Heart right ventricle (tissue), 16 donors: ENCODE measurements around the gene ABCB11. TPM values are rescaled to one million over a fixed set of nuclear protein-coding genes. Genes with fewer than 3 reads are reported as not detected.

Source experiments
- ATAC-seq, 8 donors: fragments of 200-7000 bp; cut with Tn5 transposase; one replicate each; pipeline ENCODE4 v1.9.1; 2020; ENCODE audit warnings: mild to moderate bottlenecking in 8 of 8, moderate library complexity in 8 of 8, moderate number of reproducible peaks in 1 of 8
- DNase-seq, 2 donors: peaks; one replicate each; pipeline ENCODE4 v3.0.0-alpha.2; 2020
- H3K27ac ChIP-seq, 10 donors: fragments of 200-600 bp; sonication (generic) in 2 of 10; one replicate each; pipeline versions ENCODE4 v1.5.0 to v1.8.0; 2020 to 2022; ENCODE audit warnings: mild to moderate bottlenecking in 3 of 10
- H3K27me3 ChIP-seq, 7 donors: fragments of 200-600 bp; one replicate each; pipeline ENCODE4 v1.8.0; 2021 to 2022; ENCODE audit warnings: mild to moderate bottlenecking in 2 of 7
- H3K36me3 ChIP-seq, 9 donors: fragments of 200-600 bp; sonication (generic) in 1 of 9; one replicate each; pipeline versions ENCODE4 v1.5.0 to v1.8.0; 2020 to 2022; ENCODE audit warnings: mild to moderate bottlenecking in 2 of 9
- H3K4me1 ChIP-seq, 9 donors: fragments of 200-600 bp; sonication (generic) in 1 of 9; one replicate each; pipeline versions ENCODE4 v1.5.0 to v1.8.0; 2020 to 2022; ENCODE audit warnings: mild to moderate bottlenecking in 4 of 9
- H3K4me3 ChIP-seq, 10 donors: fragments of 200-600 bp; sonication (generic) in 2 of 10; one replicate each; pipeline versions ENCODE4 v1.5.0 to v1.8.0; 2020 to 2022; ENCODE audit warnings: mild to moderate bottlenecking in 7 of 10, moderate library complexity in 2 of 10
- H3K9me3 ChIP-seq, 11 donors: fragments of 200-600 bp in 10 of 11; sonication (generic) in 2 of 11; one replicate each; pipeline versions ENCODE4 v1.5.0 to v1.8.0; 2013 to 2022; ENCODE audit warnings: mild to moderate bottlenecking in 2 of 11, control low read depth in 1 of 11, moderate library complexity in 1 of 11
- CTCF ChIP-seq, 9 donors: fragments of 200-600 bp; sonication (generic) in 2 of 9; IDR thresholded peaks; one replicate each; pipeline versions ENCODE4 v1.5.0 to v1.8.0; 2021 to 2022; ENCODE audit warnings: antibody characterized with exemption in 9 of 9, mild to moderate bottlenecking in 5 of 9, moderate library complexity in 1 of 9
- WGBS, 2 donors: extraction: QIAGEN DNeasy Blood & Tissue Kit; methylation state at CpG; one replicate each; pipeline ENCODE4 v1.1.7; 2013; ENCODE audit warnings: inconsistent platforms in 1 of 2; 5-methylcytosine and 5-hydroxymethylcytosine counted together
- intact Hi-C, 10 donors: fragments of 100-400 bp; cut with DNase I; formaldehyde crosslinking; loops; one replicate each; pipeline versions ENCODE4 v1.11.1 to v1.14.2; 2022
- polyA plus RNA-seq, 2 donors: library from polyadenylated mRNA; stranded (reverse); fragments of 200-250 nt; gene quantifications; one replicate each; pipeline ENCODE4 v1.2.3, GENCODE V29; 2013
- total RNA-seq, 10 donors: library from RNA; stranded (reverse); fragmentation: NEBNext Ultra II Directional in 3 of 10; extraction: Animal tissue kit (Norgen Biotek cat#: 25700) in 3 of 10; gene quantifications; one replicate each; pipeline versions ENCODE4 v1.2.1 to v1.2.4, GENCODE V29; 2021 to 2023
- donor health status: Arrhythmogenic right ventricular cardiomyopathy.
- donor health status: ischemic (EF 13 %, LVEDD 7.1; RV severe dilation, severe dysfunction).
- donor health status: healthy with polysubstance abuse.
- donor health status: DM: no; HTN: yes; CAD: no.
- donor health status: DM: no; HTN: no; CAD: no.
- donor health status: ischemic (EF 25% LVEDD 6.9; RV normal size, moderate dysfunction).
- donor health status: ischemic (EF 25% LVEDD 5.7; RV mildly dilated, moderate dysfunction).
- donor health status: healthy.
- donor health status: DM: yes; HTN: yes; CAD: no.
- donor health status: Ischemic cardiomyopathy.
- donor health status: ischemic (EF 35%, LVEDD 5.7; RV mildly dilated, moderate dysfunction).
- donor health status: nonischemic (EF 11% LVEDD 7.7; RV severe dilation, severe dysfunction).
- donor health status: DM: yes; HTN: yes; CAD: no.
- donor health status: PGD.
- donor health status: ischemic (EF 29% LVEDD 5.4; RV normal size, mild dysfunction).
- donor health status: nonischemic (EF 23%, LVEDD 6.1; RV moderate dilation, normal function).

Gene ABCB11
- total and polyA plus RNA-seq, 12 donors, result 0.01 to 0.23 (median 0.06) TPM; not detected in 7

GRCh38 chr2:169011698-169012097 lies 19.4 kb downstream of the ABCB11 start:
- peak overlapping the region in 7 of 10 donors; percentile 5 to 78 (median 55) for H3K27ac ChIP-seq
- WGBS, 2 donors, result 89 to 90% methylated on average over 2 of the region's 2 CpGs
- no peak for TF ChIP-seq CTCF (IDR thresholded peaks at IDR 0.05)
- H3K4me1 ChIP-seq, result peaks cover 0 to 23% (median 6%) of the 10 kb centered on the region in 9 donors
- intact Hi-C loops, result loop anchor here in 1 of 10 donors (5.0 kb wide), 1 partner anchor 61 kb away; no protein-coding TSS in a partner anchor
- no peaks in the 10 kb centered on the region for H3K9me3 ChIP-seq
- DNase-seq (no peak), ATAC-seq (peak in 1 of 8 donors; percentile 31)
- no peaks in the 10 kb centered on the region for H3K36me3 ChIP-seq
- no peak overlapping the region for H3K4me3 ChIP-seq
- H3K27me3 ChIP-seq, result no peaks in the 10 kb centered on the region

DNA sequence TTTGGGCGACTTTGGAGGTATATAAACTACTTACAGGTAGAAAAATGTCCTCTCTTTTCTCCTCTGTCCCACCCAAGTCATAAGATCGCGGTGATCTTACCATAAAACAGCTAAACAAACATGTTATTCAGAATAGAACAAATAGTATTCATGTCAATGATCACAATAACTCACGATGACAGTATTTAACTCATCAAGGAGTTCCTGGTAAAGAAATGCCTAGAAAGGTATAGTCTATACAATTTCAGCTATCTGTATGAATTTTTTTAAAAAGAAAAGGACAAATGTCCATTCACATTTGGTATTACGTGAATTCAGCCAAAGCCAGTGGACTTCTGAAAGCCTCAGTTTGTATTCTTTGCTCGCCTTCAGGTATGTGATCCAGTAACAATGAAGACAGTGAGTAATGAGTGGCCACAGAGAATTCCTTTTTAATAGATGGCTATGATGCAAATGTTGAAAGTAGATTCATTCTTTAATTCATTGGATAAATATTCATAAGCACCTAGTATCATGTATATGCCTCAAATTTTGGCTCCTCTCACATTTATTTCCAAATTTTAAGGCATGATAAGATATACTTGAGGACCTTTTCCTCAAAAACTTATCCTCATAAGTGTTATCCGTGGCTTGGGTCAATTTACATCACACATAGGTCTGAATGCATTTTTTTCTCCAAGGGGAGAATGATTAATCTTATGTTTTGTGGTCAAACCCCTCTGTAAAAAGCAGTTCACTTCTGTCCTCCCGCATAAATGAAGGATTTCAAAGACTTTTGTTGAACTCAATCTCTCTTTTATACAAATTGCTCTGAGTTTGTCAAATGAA lies 20.3 kb downstream of the ABCB11 start:
- 83 to 85% methylated on average over 8 of the region's 8 CpGs for WGBS, 2 donors

GRCh38 chr2:169009865-169010579 lies 21.1 kb downstream of the ABCB11 start:
- no peaks in the 10 kb centered on the region for H3K36me3 ChIP-seq
- H3K4me3 ChIP-seq, result no peak overlapping the region
- no peaks in the 10 kb centered on the region for H3K27me3 ChIP-seq
- H3K9me3 ChIP-seq, result no peaks in the 10 kb centered on the region
- TF ChIP-seq CTCF (IDR thresholded peaks at IDR 0.05), result no peak
- ATAC-seq (no peak), DNase-seq (no peak)
- intact Hi-C loops, result loop anchor here in 1 of 10 donors (5.0 kb wide), 1 partner anchor 62 kb away; no protein-coding TSS in a partner anchor
- H3K4me1 ChIP-seq, result peaks cover 0 to 22% (median 6%) of the 10 kb centered on the region in 9 donors
- no peak overlapping the region for H3K27ac ChIP-seq
- 35 to 39% methylated on average over 3 of the region's 3 CpGs for WGBS, 2 donors

More for the DNA sequence above, 20.3 kb downstream of the ABCB11 start:
- Histone ChIP-seq H3K9me3 (no peaks in the 10 kb centered on the region), H3K36me3 (no peaks in the 10 kb centered on the region), H3K4me3 (no peak overlapping the region), H3K27ac (no peak overlapping the region), H3K27me3 (no peaks in the 10 kb centered on the region), H3K4me1 (peaks cover 0 to 23% (median 6%) of the 10 kb centered on the region in 9 donors)
- no peak for TF ChIP-seq CTCF (IDR thresholded peaks at IDR 0.05)
- no peak for DNase-seq
- ATAC-seq, result no peak
- intact Hi-C loops, result loop anchor here in 1 of 10 donors (5.0 kb wide), 1 partner anchor 61 kb away; no protein-coding TSS in a partner anchor

- no peaks in the 10 kb centered on the region for H3K9me3 ChIP-seq
- intact Hi-C loops, result no loop called here
- ATAC-seq, result no peak
Observed at GRCh38 chr2:169007941-169008340, 23.2 kb downstream of the ABCB11 start.

More at GRCh38 chr2:169007941-169008340, 23.2 kb downstream of the ABCB11 start:
- peaks cover 0 to 13% (median 6%) of the 10 kb centered on the region in 9 donors for H3K4me1 ChIP-seq
- H3K27me3 ChIP-seq, result no peaks in the 10 kb centered on the region
- H3K27ac ChIP-seq, result no peak overlapping the region
- 54 to 55% methylated on average over 2 of the region's 2 CpGs for WGBS, 2 donors
- no peak for DNase-seq
- TF ChIP-seq CTCF (IDR thresholded peaks at IDR 0.05), result no peak
- H3K36me3 ChIP-seq, result no peaks in the 10 kb centered on the region
- no peak overlapping the region for H3K4me3 ChIP-seq
